Mesenchymal stem cell (in vitro differentiated cells and primary cell): Measurements from ENCODE around the gene NAALADL2.

ENCODE experiments used
- DNase-seq: peaks from one replicate; pipeline ENCODE4 v3.0.0-alpha.2; 2013
- H2AFZ ChIP-seq: one replicate; pipeline ENCODE4 v1.6.1; 2013; ENCODE audit warnings: low read depth, mild to moderate bottlenecking, control low read depth, inconsistent platforms, low read length, moderate library complexity
- H2AK5ac ChIP-seq: 2 replicates; pipeline ENCODE4 v1.6.1; 2013; ENCODE audit warnings: low read length, moderate library complexity, mild to moderate bottlenecking, inconsistent platforms; ENCODE audit not compliant: severe bottlenecking
- H2BK120ac ChIP-seq: one replicate; pipeline ENCODE4 v1.6.1; 2013; ENCODE audit warnings: low read depth, mild to moderate bottlenecking, inconsistent platforms, low read length, moderate library complexity
- H2BK12ac ChIP-seq, 2 experiments: one replicate each; pipeline ENCODE4 v1.6.1; 2013; ENCODE audit warnings: inconsistent platforms in 2 of 2, low read length in 2 of 2, mild to moderate bottlenecking in 2 of 2, moderate library complexity in 2 of 2, control low read depth in 1 of 2
- H2BK15ac ChIP-seq: one replicate; pipeline ENCODE4 v1.6.1; 2013; ENCODE audit warnings: mild to moderate bottlenecking, low read depth, inconsistent platforms; ENCODE audit not compliant: poor library complexity, severe bottlenecking
- H2BK5ac ChIP-seq: 2 replicates; pipeline ENCODE4 v1.6.1; 2013; ENCODE audit warnings: low read depth, mild to moderate bottlenecking, low read length, control low read depth, inconsistent platforms; ENCODE audit not compliant: poor library complexity, severe bottlenecking
- H3K14ac ChIP-seq, 2 experiments: one replicate each; pipeline ENCODE4 v1.6.1; 2013; ENCODE audit warnings: inconsistent platforms in 2 of 2, low read length in 2 of 2, control low read depth in 1 of 2, mild to moderate bottlenecking in 1 of 2, moderate library complexity in 1 of 2
- H3K18ac ChIP-seq, 2 experiments: one replicate each; pipeline ENCODE4 v1.6.1; 2013; ENCODE audit warnings: inconsistent platforms in 2 of 2, low read length in 2 of 2, control low read depth in 1 of 2, low read depth in 1 of 2, mild to moderate bottlenecking in 1 of 2
- H3K23ac ChIP-seq, 2 experiments: one replicate each; pipeline ENCODE4 v1.6.1; 2013; ENCODE audit warnings: inconsistent platforms in 2 of 2, low read length in 2 of 2, mild to moderate bottlenecking in 2 of 2, moderate library complexity in 2 of 2, control low read depth in 1 of 2
- H3K27ac ChIP-seq: 2 replicates; pipeline ENCODE4 v1.5.1; 2013; ENCODE audit warnings: mild to moderate bottlenecking, moderate library complexity, low read length, control low read depth, inconsistent platforms; ENCODE audit not compliant: poor library complexity, severe bottlenecking
- H3K27me3 ChIP-seq, 2 experiments: 2 replicates each; pipeline versions ENCODE4 v1.6.1 to v1.7.0; 2013; ENCODE audit warnings: low read length in 2 of 2, mild to moderate bottlenecking in 2 of 2, moderate library complexity in 2 of 2, control low read depth in 1 of 2, inconsistent platforms in 1 of 2; ENCODE audit not compliant: control insufficient read depth in 1 of 2, insufficient read depth in 1 of 2
- H3K36me3 ChIP-seq, 2 experiments: 2 replicates each; pipeline versions ENCODE4 v1.6.1 to v1.7.0; 2013; ENCODE audit warnings: low read length in 2 of 2, control low read depth in 1 of 2, inconsistent platforms in 1 of 2, low read depth in 1 of 2, mild to moderate bottlenecking in 1 of 2; ENCODE audit not compliant: insufficient read depth in 2 of 2, control insufficient read depth in 1 of 2
- H3K4ac ChIP-seq, 2 experiments: one replicate each; pipeline ENCODE4 v1.6.1; 2013; ENCODE audit warnings: inconsistent platforms in 2 of 2, low read length in 2 of 2, mild to moderate bottlenecking in 2 of 2, moderate library complexity in 2 of 2, control low read depth in 1 of 2, low read depth in 1 of 2
- H3K4me1 ChIP-seq: 2 replicates; pipeline ENCODE4 v1.6.1; 2013; ENCODE audit warnings: low read depth, low read length, control low read depth; ENCODE audit not compliant: control insufficient read depth, insufficient read depth
- H3K4me2 ChIP-seq: 2 replicates; pipeline ENCODE4 v1.6.1; 2013; ENCODE audit warnings: low read length, mild to moderate bottlenecking, inconsistent platforms; ENCODE audit not compliant: poor library complexity, severe bottlenecking
- H3K4me3 ChIP-seq, 2 experiments: 2 replicates each; pipeline versions ENCODE4 v1.5.1 to v1.7.0; 2013; ENCODE audit warnings: low read length in 2 of 2, mild to moderate bottlenecking in 2 of 2, control low read depth in 1 of 2, low read depth in 1 of 2; ENCODE audit not compliant: insufficient read depth in 1 of 2
- H3K79me1 ChIP-seq: replicated peaks from 2 replicates; pipeline ENCODE4 v1.6.1; 2013; ENCODE audit warnings: mild to moderate bottlenecking, control low read depth, low read length, inconsistent platforms; ENCODE audit not compliant: poor library complexity, severe bottlenecking
- H3K9ac ChIP-seq: 2 replicates; pipeline ENCODE4 v1.7.0; 2013; ENCODE audit warnings: mild to moderate bottlenecking, low read length, moderate library complexity
- H3K9me3 ChIP-seq: 2 replicates; pipeline ENCODE4 v1.7.0; 2013; ENCODE audit warnings: mild to moderate bottlenecking, low read length; ENCODE audit not compliant: control insufficient read depth
- H4K8ac ChIP-seq: one replicate; pipeline ENCODE4 v1.6.1; 2013; ENCODE audit warnings: inconsistent platforms, mild to moderate bottlenecking, low read length, moderate library complexity
- H4K91ac ChIP-seq: one replicate; pipeline ENCODE4 v1.6.1; 2013; ENCODE audit warnings: mild to moderate bottlenecking, low read length, inconsistent platforms
- WGBS: methylation state at CpG from one replicate; pipeline ENCODE4 v1.1.7; 2013; ENCODE audit warnings: mixed read lengths; 5-methylcytosine and 5-hydroxymethylcytosine counted together

The NAALADL2 gene

DNA sequence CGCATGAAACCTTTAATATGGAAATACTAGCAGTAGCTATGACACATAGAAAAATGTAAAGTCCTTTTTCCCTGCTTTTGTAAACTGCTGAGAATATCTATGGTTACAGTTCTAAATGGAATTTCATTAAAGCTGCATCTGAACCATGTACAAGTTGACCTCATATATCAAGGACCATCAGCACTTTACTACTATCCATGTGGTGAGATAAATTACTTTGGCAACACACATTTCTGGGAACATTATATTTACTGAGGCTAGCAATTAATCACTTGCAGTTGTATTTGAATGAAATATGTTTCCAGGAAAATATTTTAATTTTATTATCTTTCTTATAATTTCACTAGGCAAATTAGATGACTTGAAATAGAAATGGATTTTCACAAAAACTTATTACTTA lies 545.5 kb downstream of the NAALADL2 start:
- Histone ChIP-seq H3K27ac (no peak overlapping the region), H2BK120ac (no peak overlapping the region), H3K27me3 (no peaks in the 10 kb centered on the region), H3K4me2 (no peak overlapping the region), H4K91ac (no peak overlapping the region), H2BK15ac (no peak overlapping the region), H3K4ac (no peak overlapping the region), H2AK5ac (no peak overlapping the region), H2AFZ (no peak overlapping the region), H2BK12ac (no peak overlapping the region), H3K9me3 (no peaks in the 10 kb centered on the region), H3K23ac (no peak overlapping the region), H2BK5ac (no peak overlapping the region), H4K8ac (no peak overlapping the region), H3K18ac (no peak overlapping the region), H3K14ac (no peak overlapping the region), H3K36me3 (no peaks in the 10 kb centered on the region), H3K4me1 (no peaks in the 10 kb centered on the region), H3K4me3 (no peak overlapping the region), H3K9ac (no peak overlapping the region), H3K79me1 (no peaks in the 10 kb centered on the region)
- DNase-seq: peak; percentile 22
- no CpG with 5 or more reads among the region's 1 CpG for WGBS

DNA sequence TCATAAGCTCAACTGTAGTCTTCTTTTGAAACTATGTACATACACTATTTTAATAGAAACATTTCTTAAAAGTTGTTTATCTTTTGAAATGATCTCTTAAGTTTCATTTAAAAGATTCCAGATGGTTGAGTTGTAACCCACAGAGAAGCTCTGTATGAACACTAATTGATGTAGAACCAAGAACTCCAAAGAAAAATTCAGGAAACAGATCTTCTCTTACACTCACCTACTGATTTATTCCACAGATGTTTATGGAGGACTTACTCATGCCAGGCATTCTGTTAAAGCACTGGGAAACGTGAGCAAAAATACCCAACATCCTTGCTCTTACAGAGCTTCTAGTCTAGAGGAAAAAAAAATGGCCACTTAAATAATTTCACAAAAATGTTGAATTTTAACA lies 551.1 kb downstream of the NAALADL2 start:
- Histone ChIP-seq H3K18ac (no peak overlapping the region), H2AK5ac (no peak overlapping the region), H2BK5ac (no peak overlapping the region), H3K9me3 (no peaks in the 10 kb centered on the region), H3K9ac (no peak overlapping the region), H4K91ac (no peak overlapping the region), H3K4me3 (no peak overlapping the region), H3K27me3 (no peaks in the 10 kb centered on the region), H2BK15ac (no peak overlapping the region), H3K14ac (no peak overlapping the region), H3K4me2 (no peak overlapping the region), H3K4ac (no peak overlapping the region), H4K8ac (no peak overlapping the region), H2BK12ac (no peak overlapping the region), H3K79me1 (no peaks in the 10 kb centered on the region), H3K4me1 (no peaks in the 10 kb centered on the region), H3K36me3 (no peaks in the 10 kb centered on the region), H2AFZ (no peak overlapping the region), H3K27ac (no peak overlapping the region), H2BK120ac (no peak overlapping the region), H3K23ac (no peak overlapping the region)
- WGBS: 10% methylated on average over 1 of the region's 1 CpG
- DNase-seq: peak; percentile 29

DNA sequence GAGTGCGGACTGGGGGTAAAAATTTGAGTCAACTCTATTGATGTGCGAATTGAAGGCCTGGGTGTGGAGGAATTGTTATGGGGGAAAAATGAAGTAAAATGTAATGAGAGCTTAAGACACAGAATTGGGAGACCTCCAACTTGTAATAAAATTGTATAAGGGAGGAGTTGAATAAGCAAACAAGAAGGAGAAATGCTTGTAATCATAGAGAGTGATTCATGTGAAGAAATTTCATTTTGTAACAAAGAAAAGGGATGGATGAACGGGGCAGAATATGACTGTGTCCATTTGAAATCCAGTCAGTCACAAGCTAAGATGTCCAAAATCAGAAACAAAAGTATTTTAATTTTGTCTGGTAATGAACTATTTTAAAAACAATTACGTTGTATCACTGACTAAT lies 552.3 kb downstream of the NAALADL2 start:
- Histone ChIP-seq H3K27ac (no peak overlapping the region), H3K18ac (no peak overlapping the region), H2AK5ac (no peak overlapping the region), H2BK120ac (no peak overlapping the region), H3K36me3 (no peaks in the 10 kb centered on the region), H3K14ac (no peak overlapping the region), H2AFZ (no peak overlapping the region), H3K9ac (no peak overlapping the region), H2BK12ac (no peak overlapping the region), H3K23ac (no peak overlapping the region), H2BK5ac (no peak overlapping the region), H3K27me3 (no peaks in the 10 kb centered on the region), H4K91ac (no peak overlapping the region), H3K4ac (no peak overlapping the region), H3K4me2 (no peak overlapping the region), H3K4me1 (no peaks in the 10 kb centered on the region), H3K9me3 (no peaks in the 10 kb centered on the region), H2BK15ac (no peak overlapping the region), H3K4me3 (no peak overlapping the region), H4K8ac (no peak overlapping the region), H3K79me1 (no peaks in the 10 kb centered on the region)
- DNase-seq: no peak
- 93% methylated on average over 4 of the region's 4 CpGs for WGBS

DNA sequence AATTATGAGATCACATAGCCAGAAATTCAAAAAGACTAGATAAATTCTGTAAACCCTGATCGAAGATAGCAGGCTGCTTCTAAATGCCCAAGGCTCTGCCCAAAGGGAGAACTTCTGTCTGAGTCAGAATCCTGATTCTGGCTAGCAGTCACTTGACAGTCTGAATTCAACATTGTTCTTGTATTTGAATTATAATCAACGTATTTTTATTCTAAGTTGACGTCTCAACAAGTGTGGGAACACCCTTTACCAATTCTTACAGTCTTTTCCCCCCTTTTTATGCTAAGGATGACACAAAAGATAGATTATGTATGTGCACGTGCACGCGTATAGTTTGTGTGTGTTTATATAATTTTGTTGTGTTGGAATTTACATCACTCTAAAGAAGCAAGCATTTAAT lies 552.8 kb downstream of the NAALADL2 start:
- no peak overlapping the region for H2BK15ac ChIP-seq
- 94% methylated on average over 4 of the region's 6 CpGs for WGBS
- no peaks in the 10 kb centered on the region for H3K9me3 ChIP-seq
- no peaks in the 10 kb centered on the region for H3K27me3 ChIP-seq
- no peak overlapping the region for H3K27ac ChIP-seq
- no peak overlapping the region for H2AFZ ChIP-seq
- H2BK12ac ChIP-seq: no peak overlapping the region
- H3K4me1 ChIP-seq: no peaks in the 10 kb centered on the region
- no peak overlapping the region for H3K4me3 ChIP-seq
- H3K36me3 ChIP-seq: no peaks in the 10 kb centered on the region
- H3K23ac ChIP-seq: no peak overlapping the region
- H3K14ac ChIP-seq: no peak overlapping the region
- no peak overlapping the region for H4K8ac ChIP-seq
- DNase-seq: no peak
- no peak overlapping the region for H3K4me2 ChIP-seq
- no peak overlapping the region for H3K4ac ChIP-seq
- no peak overlapping the region for H2AK5ac ChIP-seq
- no peak overlapping the region for H4K91ac ChIP-seq
- H2BK5ac ChIP-seq: no peak overlapping the region
- H3K9ac ChIP-seq: no peak overlapping the region
- H3K18ac ChIP-seq: no peak overlapping the region
- H2BK120ac ChIP-seq: no peak overlapping the region
- H3K79me1 ChIP-seq: no peaks in the 10 kb centered on the region
